ENCODE measurements around the gene NDUFAF5. TPM values are rescaled to one million over a fixed set of nuclear protein-coding genes. Genes with fewer than 3 reads are reported as not detected.
"Not testable (repeated sequence)": the region's sequence is repeated elsewhere in the genome, so short reads cannot be mapped to it uniquely, and the experiment has no call there.

Gene NDUFAF5
- total RNA-seq, 4 donors from 2014 or later, result 10.4 to 17.5 (median 12.9) TPM

DNA sequence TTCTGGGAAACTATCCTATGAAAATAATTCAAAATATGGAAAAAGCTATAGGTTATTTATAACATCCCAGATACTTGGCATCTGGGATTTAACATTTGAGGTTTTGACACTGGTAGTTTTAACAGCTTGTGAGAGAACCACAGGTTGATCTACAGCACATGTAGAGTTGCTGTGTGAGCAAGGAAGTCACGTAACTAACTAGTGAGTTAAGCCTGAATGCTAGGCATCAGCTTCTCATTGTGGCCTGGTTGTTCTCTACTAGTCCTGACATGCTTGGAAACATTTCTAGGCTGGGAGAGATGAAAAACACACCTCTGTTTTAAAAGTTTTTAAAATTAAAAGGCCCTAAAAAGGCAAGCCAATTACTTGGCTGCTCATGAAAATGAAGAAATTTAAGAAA, 28.3 kb upstream of the NDUFAF5 start:
- intact Hi-C loops (cut with DNase I; ENCODE audit: low total_unique reads), result no loop called here
- TF ChIP-seq, protein P1, sequence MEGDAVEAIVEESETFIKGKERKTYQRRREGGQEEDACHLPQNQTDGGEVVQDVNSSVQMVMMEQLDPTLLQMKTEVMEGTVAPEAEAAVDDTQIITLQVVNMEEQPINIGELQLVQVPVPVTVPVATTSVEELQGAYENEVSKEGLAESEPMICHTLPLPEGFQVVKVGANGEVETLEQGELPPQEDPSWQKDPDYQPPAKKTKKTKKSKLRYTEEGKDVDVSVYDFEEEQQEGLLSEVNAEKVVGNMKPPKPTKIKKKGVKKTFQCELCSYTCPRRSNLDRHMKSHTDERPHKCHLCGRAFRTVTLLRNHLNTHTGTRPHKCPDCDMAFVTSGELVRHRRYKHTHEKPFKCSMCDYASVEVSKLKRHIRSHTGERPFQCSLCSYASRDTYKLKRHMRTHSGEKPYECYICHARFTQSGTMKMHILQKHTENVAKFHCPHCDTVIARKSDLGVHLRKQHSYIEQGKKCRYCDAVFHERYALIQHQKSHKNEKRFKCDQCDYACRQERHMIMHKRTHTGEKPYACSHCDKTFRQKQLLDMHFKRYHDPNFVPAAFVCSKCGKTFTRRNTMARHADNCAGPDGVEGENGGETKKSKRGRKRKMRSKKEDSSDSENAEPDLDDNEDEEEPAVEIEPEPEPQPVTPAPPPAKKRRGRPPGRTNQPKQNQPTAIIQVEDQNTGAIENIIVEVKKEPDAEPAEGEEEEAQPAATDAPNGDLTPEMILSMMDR (IDR thresholded peaks at IDR 0.05), result no peak
- no peak for TF ChIP-seq POLR2A (IDR thresholded peaks at IDR 0.05)
- WGBS, 2 donors, result 78% methylated on average over 1 of the region's 1 CpG
- H3K4me3 ChIP-seq (ENCODE audit: low read depth, poor library complexity, severe bottlenecking), result no peak overlapping the region
- no peak for DNase-seq (ENCODE audit: low spot score in 2 of 2)

GRCh38 chr20:13758884-13759283, 25.9 kb upstream of the NDUFAF5 start:
- WGBS, 2 donors, result 95 to 100% methylated on average over 1 of the region's 1 CpG
- intact Hi-C loops (cut with DNase I; ENCODE audit: low total_unique reads), result no loop called here
- no peak overlapping the region for H3K4me3 ChIP-seq (ENCODE audit: low read depth, poor library complexity, severe bottlenecking)
- no peak for DNase-seq (ENCODE audit: low spot score in 2 of 2)
- TF ChIP-seq POLR2A (IDR thresholded peaks at IDR 0.05), result no peak
- TF ChIP-seq, protein P1 (IDR thresholded peaks at IDR 0.05), result no peak

- H3K4me3 ChIP-seq (ENCODE audit: low read depth, poor library complexity, severe bottlenecking); DNase-seq (ENCODE audit: low spot score in 2 of 2): not testable (repeated sequence)
- intact Hi-C loops (cut with DNase I; ENCODE audit: low total_unique reads), result loop anchor here (10.0 kb wide), 1 partner anchor 636 kb away; no protein-coding TSS in a partner anchor
- 98% methylated on average over 9 of the region's 33 CpGs for WGBS, 2 donors
Measured at GRCh38 chr20:13760451-13760946, 24.3 kb upstream of the NDUFAF5 start.

DNA sequence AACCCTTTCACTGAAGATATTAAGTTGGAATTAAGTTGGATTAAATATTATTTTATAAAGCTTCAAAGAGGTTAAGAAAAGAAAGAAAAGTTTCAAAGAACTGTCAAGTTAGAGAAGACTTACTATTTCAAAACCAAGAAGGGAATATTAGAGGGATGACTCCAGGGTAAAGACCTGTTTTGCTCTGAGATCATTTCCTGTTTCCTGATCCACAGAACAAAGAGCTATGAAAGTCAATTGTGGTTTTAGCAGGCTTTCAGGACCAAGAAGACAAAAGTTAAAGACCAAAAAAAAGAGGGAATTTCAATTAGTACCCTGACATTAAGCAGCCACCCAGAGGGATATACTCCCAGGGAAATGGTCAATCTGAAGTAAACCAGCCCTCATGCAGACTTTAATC, 19.5 kb upstream of the NDUFAF5 start:
- DNase-seq (ENCODE audit: low spot score in 2 of 2), result no peak
- TF ChIP-seq, protein P1 (IDR thresholded peaks at IDR 0.05), result no peak
- TF ChIP-seq POLR2A (IDR thresholded peaks at IDR 0.05), result no peak
- H3K4me3 ChIP-seq (ENCODE audit: low read depth, poor library complexity, severe bottlenecking), result no peak overlapping the region
- intact Hi-C loops (cut with DNase I; ENCODE audit: low total_unique reads), result loop anchor here (10.0 kb wide), 1 partner anchor 640 kb away; no protein-coding TSS in a partner anchor

- no peak for TF ChIP-seq POLR2A (IDR thresholded peaks at IDR 0.05)
- TF ChIP-seq, protein P1 (IDR thresholded peaks at IDR 0.05), result no peak
- DNase-seq (ENCODE audit: low spot score in 2 of 2), result no peak
- WGBS, 2 donors, result 95 to 97% methylated on average over 1 of the region's 1 CpG
- intact Hi-C loops (cut with DNase I; ENCODE audit: low total_unique reads), result loop anchor here (10.0 kb wide), 1 partner anchor 641 kb away; no protein-coding TSS in a partner anchor
- no peak overlapping the region for H3K4me3 ChIP-seq (ENCODE audit: low read depth, poor library complexity, severe bottlenecking)
Measured at GRCh38 chr20:13765868-13766416, 18.9 kb upstream of the NDUFAF5 start.

DNA sequence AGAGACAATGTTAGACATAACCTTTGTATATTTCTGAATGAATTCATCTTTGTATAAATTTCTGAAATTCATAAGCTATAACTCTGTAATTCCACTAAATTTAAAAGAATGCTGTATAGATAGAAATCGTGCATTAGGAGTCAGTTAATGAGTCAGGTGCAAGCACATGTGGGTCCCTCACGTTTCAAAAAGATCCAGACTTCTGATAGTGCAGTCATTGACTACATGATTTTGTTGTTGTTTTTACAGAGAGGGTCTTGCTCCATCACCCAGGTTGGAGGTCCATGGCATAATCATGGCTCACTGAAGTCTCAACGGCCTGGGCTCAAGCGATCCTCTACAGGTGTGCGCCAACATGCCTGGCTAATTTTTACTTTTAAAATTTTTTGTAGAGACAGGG, 14.7 kb upstream of the NDUFAF5 start:
- no peak overlapping the region for H3K4me3 ChIP-seq (ENCODE audit: low read depth, poor library complexity, severe bottlenecking)
- intact Hi-C loops (cut with DNase I; ENCODE audit: low total_unique reads), result no loop called here
- 86 to 88% methylated on average over 5 of the region's 5 CpGs for WGBS, 2 donors
- no peak for TF ChIP-seq POLR2A (IDR thresholded peaks at IDR 0.05)
- TF ChIP-seq, protein P1 (IDR thresholded peaks at IDR 0.05), result no peak
- DNase-seq (ENCODE audit: low spot score in 2 of 2), result no peak

All from lower leg skin (tissue), 4 donors.